Activated naive CD4-positive, alpha-beta T cell treated with anti-CD3 and anti-CD28 coated beads, Interleukin-2, amount 50 U/mL, for 16 hours (primary cell): ENCODE measurements around the gene MUC4.
"Not testable (repeated sequence)": the region's sequence is repeated elsewhere in the genome, so short reads cannot be mapped to it uniquely, and the experiment has no call there.

Source experiments
- DNase-seq: peaks from one replicate; pipeline ENCODE4 v3.0.0-alpha.2; 2020

The MUC4 gene

GRCh38 chr3:195834675-195835583 is 23.2 kb upstream of the MUC4 start:
- DNase-seq: no peak

GRCh38 chr3:195829897-195830254 is 18.1 kb upstream of the MUC4 start:
- no peak for DNase-seq

- DNase-seq: no peak
These were observed 17.0 kb upstream of the MUC4 start for GRCh38 chr3:195828762-195829161.

- no peak for DNase-seq
These were observed 14.4 kb upstream of the MUC4 start for GRCh38 chr3:195825857-195826804.

GRCh38 chr3:195825191-195825588 is 13.5 kb upstream of the MUC4 start:
- DNase-seq: no peak

- DNase-seq: not testable (repeated sequence)
These were observed 12.9 kb upstream of the MUC4 start for GRCh38 chr3:195824425-195825190.

- no peak for DNase-seq
These were observed 12.3 kb upstream of the MUC4 start for GRCh38 chr3:195823999-195824398.

- no peak for DNase-seq
These were observed 11.6 kb upstream of the MUC4 start for GRCh38 chr3:195823280-195823679.

- no peak for DNase-seq
These were observed 10.5 kb upstream of the MUC4 start for GRCh38 chr3:195822131-195822696.

GRCh38 chr3:195821403-195822130 is 9.8 kb upstream of the MUC4 start:
- no peak for DNase-seq

GRCh38 chr3:195820901-195821300 is 9.2 kb upstream of the MUC4 start:
- DNase-seq: no peak

- DNase-seq: no peak
These were observed 8.5 kb upstream of the MUC4 start for GRCh38 chr3:195820186-195820585.

- DNase-seq: no peak
These were observed 6.6 kb upstream of the MUC4 start for GRCh38 chr3:195818301-195818700.

- no peak for DNase-seq
These were observed 5.9 kb upstream of the MUC4 start for GRCh38 chr3:195817578-195818135.

- not testable (repeated sequence) for DNase-seq
These were observed 4.7 kb upstream of the MUC4 start for GRCh38 chr3:195816276-195816913.

GRCh38 chr3:195815169-195815771 is 3.5 kb upstream of the MUC4 start:
- DNase-seq: no peak

- DNase-seq: no peak
These were observed 2.3 kb upstream of the MUC4 start for GRCh38 chr3:195813916-195814640.

GRCh38 chr3:195812366-195812765 is 637 bp upstream of the MUC4 start:
- DNase-seq: no peak

- no peak for DNase-seq
These were observed 1.3 kb downstream of the MUC4 start for GRCh38 chr3:195810455-195810845.
